NCI-H2227 (cell line): Measurements from ENCODE around the gene DOK5.

Experiments used
- DNase-seq: peaks from one replicate; lab custom pipeline; 2025; ENCODE audit not compliant: unreplicated experiment; lab: John Stamatoyannopoulos, UW

The DOK5 gene

DNA sequence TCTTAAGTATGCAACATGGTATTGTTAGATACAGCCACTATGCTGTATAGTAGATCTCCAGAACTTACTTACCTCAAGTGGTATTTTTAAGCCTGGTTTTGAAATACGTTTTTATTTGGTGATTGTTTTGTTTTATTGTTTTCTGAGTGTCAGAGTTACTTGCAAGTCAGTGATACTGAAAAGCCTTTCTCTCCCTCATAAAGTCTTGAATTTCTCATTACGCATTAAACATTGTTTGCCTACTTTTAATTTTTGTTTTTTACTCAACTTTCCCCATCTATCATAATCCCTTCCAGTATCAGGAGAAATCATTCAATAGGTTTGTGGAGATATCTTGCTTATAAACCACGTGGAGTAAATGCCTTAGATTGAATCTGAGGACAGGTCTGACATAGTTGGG lies 214.9 kb downstream of the DOK5 start:
- no peak for DNase-seq

- no peak for DNase-seq
Observed at GRCh38 chr20:54691327-54691726, 215.9 kb downstream of the DOK5 start.

DNA sequence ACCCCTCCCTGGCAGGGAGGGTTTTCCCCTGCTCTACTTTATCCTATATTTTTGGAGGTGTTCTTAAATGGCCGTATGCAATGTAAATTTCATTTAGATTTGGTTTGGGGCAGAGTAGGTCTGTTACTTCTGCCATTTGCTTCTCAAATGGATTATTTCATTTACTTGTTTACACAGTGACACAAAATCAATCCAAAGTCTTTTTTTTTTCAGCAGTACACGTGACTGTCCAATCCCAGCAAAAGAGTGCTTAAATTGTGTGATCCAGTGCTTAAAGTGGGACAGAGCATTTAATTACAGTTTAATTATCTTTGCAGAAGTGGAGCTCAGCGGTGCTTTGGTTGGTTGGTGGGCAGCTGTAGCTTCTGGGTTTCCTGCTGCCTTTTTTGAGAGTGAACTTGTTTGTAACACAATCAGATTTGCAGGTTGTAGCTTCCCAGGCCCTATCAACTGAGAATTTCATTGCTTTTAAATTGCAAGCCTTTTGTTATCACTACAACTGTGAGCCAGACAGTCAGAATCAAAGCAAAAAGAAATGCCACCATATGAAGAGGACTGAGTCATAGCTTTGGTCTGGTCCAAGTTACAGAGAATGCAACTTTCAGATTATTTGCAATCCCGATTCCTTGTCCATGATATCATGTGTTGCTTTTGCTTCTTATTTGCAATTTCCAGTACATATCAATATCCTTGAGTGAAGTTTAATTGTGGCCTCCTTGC lies 216.9 kb downstream of the DOK5 start:
- DNase-seq, result no peak

- DNase-seq, result no peak
Observed at GRCh38 chr20:54694516-54694915, 219.1 kb downstream of the DOK5 start.

- DNase-seq, result no peak
Observed at GRCh38 chr20:54698373-54698772, 223.0 kb downstream of the DOK5 start.
